HG03025 (cell line): Measurements from ENCODE around the gene KIF26B.

Source experiments
- ATAC-seq: cut with Tn5 transposase; IDR thresholded peaks from one replicate; pipeline ENCODE4 v1.9.1; 2021; ENCODE audit warnings: mild to moderate bottlenecking, moderate library complexity; ENCODE audit not compliant: unreplicated experiment, low FRiP score

The KIF26B gene

GRCh38 chr1:245483247-245483646, 328.5 kb downstream of the KIF26B start:
- no peak for ATAC-seq

- no peak for ATAC-seq
Measured at GRCh38 chr1:245484176-245484575, 329.4 kb downstream of the KIF26B start.

DNA sequence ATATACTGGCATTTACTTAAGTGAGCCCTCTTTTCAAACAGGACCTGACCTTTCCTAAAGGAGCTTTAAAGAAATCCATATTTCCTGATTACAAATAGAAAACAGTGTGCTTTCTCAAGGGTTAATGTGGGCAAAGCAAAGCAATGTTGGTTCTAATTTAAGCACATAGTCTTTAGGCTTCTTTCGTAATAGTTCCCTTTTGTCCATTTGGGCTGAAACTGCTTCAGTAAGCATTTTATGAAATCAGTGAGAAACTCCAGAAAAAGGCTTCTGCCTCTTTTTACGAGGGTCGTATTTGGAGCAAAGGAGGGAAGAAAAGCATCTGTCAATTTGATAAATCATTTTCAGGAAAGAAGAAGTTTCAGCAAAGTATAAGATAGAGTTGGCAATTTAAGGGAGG, 331.2 kb downstream of the KIF26B start:
- ATAC-seq = no peak

- ATAC-seq = no peak
Measured at GRCh38 chr1:245486775-245487470, 332.1 kb downstream of the KIF26B start.

DNA sequence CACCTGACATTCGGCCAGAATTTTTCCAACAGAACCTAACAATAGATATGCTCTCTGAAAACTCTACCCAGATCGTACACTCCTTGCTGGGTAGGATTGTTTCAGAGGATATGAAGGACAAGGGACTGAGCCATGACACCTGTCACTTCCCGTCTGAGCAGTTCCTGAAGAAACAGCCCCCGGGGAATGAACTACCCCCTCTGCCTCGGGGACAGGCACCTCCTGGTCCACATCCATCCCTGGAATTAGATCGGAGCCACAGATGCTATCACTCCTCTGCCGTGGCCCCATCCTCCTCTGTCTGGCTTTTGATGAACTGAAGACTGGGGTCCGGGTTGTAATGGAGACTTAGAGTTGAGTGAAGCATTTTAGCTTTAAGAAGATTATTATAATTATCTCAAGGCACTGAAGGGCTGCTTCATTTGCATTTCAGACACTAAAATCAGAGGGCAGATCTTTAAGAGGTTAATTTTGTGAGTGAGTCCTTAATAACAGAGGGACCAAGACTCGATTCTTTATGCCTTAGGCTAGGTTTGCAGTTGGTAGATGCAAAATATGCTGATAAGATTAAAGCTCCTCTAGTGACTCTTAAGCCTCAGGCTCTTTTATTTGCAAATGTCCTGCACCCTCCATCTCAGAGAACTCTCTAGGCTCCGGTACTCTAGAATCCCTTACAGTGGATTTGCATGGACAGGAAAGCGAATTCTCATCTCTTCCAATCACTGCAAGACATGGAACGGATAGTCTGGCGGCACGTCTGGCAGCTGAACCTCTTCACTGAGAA, 333.8 kb downstream of the KIF26B start:
- no peak for ATAC-seq

DNA sequence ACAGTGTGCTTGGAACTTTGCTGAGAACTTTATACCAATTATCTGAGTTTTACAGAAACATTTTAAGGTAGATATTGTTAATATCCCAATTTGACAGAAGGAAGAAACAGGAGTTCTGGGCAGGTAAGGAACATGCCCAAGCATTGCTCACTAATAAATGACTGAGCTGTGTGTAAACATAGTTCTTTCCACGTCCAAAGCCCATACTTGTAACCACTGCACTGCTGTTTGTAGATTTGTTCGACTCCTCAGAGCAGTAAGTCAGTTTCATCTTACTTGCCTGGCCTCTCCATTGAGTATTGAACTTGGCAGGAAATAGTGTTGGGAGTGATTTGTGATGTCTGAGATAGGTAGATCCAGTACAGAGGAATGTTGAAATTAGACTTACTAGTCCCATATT, 335.1 kb downstream of the KIF26B start:
- no peak for ATAC-seq

DNA sequence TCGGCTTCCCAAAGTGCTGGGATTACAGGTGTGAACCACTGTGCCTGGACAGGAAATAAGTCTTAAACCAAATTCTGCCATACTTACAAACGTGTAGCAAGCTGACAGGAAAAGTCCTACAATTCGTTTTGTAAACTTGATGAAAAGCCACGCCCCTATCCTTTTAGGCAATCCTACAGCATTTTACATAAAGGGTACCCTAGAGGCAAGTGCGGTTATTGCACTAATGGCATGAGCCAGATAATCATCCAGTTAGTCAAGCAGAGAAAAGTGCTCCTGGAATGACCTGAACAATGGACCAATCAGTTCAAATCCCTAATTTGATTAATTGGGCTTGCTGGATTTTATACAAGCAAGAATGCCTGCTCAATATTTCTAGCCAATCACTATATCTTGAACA, 338.2 kb downstream of the KIF26B start:
- no peak for ATAC-seq

- ATAC-seq = no peak
Measured at GRCh38 chr1:245495681-245496080, 340.9 kb downstream of the KIF26B start.

- no peak for ATAC-seq
Measured at GRCh38 chr1:245500546-245500945, 345.8 kb downstream of the KIF26B start.

GRCh38 chr1:245501633-245502032, 346.8 kb downstream of the KIF26B start:
- ATAC-seq = no peak

- no peak for ATAC-seq
Measured at GRCh38 chr1:245503548-245503947, 348.8 kb downstream of the KIF26B start.

DNA sequence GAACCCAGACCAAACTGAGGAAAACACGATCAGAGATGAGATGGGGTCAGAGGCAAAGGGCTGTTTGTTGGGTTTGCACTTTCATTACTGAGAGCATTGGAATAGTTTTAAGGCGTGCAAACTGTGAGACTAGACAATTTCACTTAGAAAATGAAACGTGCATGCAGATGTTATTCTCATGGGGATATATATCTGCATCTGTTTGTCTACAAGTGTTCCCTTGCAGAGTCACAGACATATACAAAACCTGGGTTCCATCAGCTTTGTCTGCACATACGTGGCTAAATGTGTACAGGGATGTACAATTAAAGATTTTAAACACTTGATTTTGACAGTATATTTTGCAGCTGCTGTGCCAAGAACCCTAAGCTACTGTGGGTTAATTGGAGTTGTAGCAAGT, 355.4 kb downstream of the KIF26B start:
- ATAC-seq = no peak

DNA sequence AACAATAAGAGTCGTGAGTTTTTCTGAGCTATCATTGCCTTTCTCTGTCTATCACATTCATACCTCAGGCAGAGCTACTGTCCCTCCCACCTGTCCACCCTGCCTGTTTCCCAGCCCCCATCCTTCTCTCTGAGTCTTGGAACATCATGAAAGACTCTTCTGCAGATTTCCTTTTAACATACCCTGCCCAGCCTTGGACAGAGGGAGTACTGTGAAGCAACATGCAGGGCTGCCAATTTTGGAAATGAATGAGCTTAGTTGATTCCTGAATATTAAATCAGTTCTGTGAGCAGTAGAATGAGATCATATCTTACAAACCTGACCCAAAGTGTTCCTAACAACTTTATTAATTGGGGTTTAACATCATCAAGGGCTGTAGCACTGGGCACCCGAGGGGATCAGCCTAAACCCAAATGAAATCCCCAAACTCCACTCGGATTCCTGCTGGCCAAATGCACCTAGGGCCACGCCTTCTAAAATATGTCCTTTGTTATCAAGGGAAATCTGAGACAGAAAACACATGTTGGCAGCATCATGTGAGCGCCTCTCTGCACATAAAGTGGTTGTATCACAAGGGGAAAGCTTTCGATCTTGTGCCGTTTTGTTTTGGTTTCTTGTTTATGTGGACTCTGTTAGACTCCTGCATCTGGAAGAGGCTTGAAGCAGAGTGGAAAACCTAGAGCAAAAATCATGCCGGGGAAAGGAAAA, 357.6 kb downstream of the KIF26B start:
- no peak for ATAC-seq

- no peak for ATAC-seq
Measured at GRCh38 chr1:245512980-245513578, 358.3 kb downstream of the KIF26B start.

DNA sequence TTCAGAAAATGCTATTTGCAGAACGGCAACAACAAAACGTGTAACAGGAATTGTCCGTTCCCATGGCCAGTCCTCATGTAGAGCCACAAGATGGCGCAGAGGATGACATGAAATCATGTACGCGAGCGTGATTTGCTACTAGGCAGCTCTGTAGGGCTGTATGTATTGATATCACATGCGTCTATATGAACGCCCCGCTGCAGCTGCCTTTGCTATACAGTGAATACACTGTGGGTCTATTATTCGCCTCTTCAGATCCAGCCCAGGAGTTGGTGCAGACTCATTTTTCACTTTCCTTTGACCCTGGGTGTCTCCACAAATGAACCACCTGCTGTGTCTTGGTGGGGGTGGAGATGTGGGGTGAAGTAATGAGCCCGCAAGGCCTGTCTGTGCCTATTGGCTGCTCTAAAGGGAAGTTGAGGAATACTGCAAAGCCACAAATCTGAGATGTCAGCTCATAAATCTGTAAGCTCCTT, 361.5 kb downstream of the KIF26B start:
- ATAC-seq = no peak

DNA sequence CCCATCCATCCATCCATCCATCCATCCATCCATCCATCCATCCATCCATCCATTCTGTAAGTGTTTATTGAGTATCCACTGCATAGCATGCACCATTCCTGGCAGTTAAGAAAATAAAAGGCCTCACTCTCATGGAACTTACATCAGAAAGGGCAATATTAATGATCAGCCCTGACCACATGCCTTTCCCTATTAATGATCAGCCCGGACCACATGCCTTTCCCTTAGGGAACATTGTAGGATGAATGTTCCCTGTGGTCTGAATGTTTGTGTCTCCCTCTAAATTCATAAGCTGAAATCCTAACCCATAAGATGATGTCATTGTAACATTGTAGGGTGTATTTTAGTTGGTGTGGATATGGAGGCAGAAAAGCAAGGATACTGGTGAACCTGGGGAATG, 365.8 kb downstream of the KIF26B start:
- no peak for ATAC-seq

GRCh38 chr1:245526141-245526540, 371.4 kb downstream of the KIF26B start:
- ATAC-seq = no peak

- no peak for ATAC-seq
Measured at GRCh38 chr1:245528258-245528635, 373.5 kb downstream of the KIF26B start.

- ATAC-seq = no peak
Measured at GRCh38 chr1:245530937-245531336, 376.2 kb downstream of the KIF26B start.

DNA sequence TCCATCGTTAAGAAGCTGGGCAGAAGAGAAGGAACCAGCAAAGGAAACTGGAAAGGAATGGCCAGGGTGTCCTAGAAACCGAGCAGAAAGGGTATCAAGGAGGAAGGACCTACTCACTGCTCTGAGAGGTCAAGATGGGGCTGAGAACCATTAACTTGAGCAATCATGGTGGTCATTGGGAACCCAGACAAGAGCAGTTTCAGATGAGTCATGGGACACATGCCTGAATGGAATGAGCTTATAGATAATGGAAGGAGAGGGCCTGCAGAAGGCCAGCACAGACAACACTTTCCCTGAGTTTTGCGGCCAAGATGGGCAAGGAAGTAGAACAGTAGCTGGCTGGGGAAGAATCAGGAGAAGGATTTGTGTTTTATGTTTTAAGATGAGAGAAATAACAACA, 383.2 kb downstream of the KIF26B start:
- ATAC-seq = no peak

DNA sequence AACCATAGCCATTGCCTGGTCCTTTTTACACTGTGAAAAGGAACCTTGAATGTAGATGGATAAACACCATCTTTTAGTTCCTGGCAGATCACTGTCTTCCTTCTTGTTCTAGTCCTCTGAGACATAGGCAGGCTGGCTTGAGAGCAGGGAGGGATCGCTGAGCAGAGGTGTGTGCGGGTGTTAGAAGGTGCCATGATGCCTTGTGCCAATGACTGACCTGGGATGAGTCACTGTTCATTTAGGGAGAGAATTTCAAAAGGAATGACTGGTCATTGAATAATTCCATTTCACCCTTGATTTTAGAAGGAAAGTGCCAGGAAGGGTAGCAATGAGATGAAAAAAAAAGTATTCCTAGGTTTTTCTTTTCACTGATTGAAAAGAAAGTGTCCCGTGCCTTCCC, 383.9 kb downstream of the KIF26B start:
- no peak for ATAC-seq
